NCI-H2171 (cell line): ENCODE results near the gene TRPV5.
"Not testable (repeated sequence)": the region's sequence is repeated elsewhere in the genome, so short reads cannot be mapped to it uniquely, and the experiment has no call there.

ENCODE experiments used
- DNase-seq: peaks from one replicate; lab custom pipeline; 2025; lab: John Stamatoyannopoulos, UW

Gene TRPV5

GRCh38 chr7:142933624-142934023 lies at the start of gene TRPV5:
TSS of gene TRPV5 (minus strand) at chr7:142933746. CDS start at chr7:142933459, 287 bp downstream.
- no peak for DNase-seq

GRCh38 chr7:142978402-142978801 lies 44.9 kb upstream of the TRPV5 start:
- DNase-seq, result not testable (repeated sequence)

- no peak for DNase-seq
These were observed 41.1 kb upstream of the TRPV5 start for GRCh38 chr7:142974626-142975025.

- DNase-seq, result no peak
These were observed 35.6 kb upstream of the TRPV5 start for GRCh38 chr7:142969183-142969582.

- no peak for DNase-seq
These were observed 34.7 kb upstream of the TRPV5 start for GRCh38 chr7:142968229-142968628.

- no peak for DNase-seq
These were observed 31.1 kb upstream of the TRPV5 start for GRCh38 chr7:142964502-142965246.

GRCh38 chr7:142963993-142964392 lies 30.4 kb upstream of the TRPV5 start:
- DNase-seq, result no peak

- DNase-seq, result no peak
These were observed 29.4 kb upstream of the TRPV5 start for GRCh38 chr7:142962991-142963390.

GRCh38 chr7:142961973-142962926 lies 28.7 kb upstream of the TRPV5 start, which contains the start of gene KEL:
TSS of gene KEL (minus strand) at chr7:142962363. CDS start at chr7:142962206, 157 bp downstream.
- no peak for DNase-seq

- DNase-seq, result no peak
These were observed 28.0 kb upstream of the TRPV5 start for GRCh38 chr7:142961595-142961972.

- no peak for DNase-seq
These were observed 27.5 kb upstream of the TRPV5 start for GRCh38 chr7:142960955-142961512.

GRCh38 chr7:142959202-142959601 lies 25.7 kb upstream of the TRPV5 start:
- no peak for DNase-seq

GRCh38 chr7:142957723-142958122 lies 24.2 kb upstream of the TRPV5 start:
- no peak for DNase-seq

GRCh38 chr7:142956951-142957623 lies 23.5 kb upstream of the TRPV5 start:
- no peak for DNase-seq

- DNase-seq, result no peak
These were observed 21.2 kb upstream of the TRPV5 start for GRCh38 chr7:142954680-142955268.

GRCh38 chr7:142950235-142950634 lies 16.7 kb upstream of the TRPV5 start:
- no peak for DNase-seq

- DNase-seq, result no peak
These were observed 15.1 kb upstream of the TRPV5 start for GRCh38 chr7:142948603-142949002.

GRCh38 chr7:142945001-142945400 lies 11.5 kb upstream of the TRPV5 start:
- DNase-seq, result no peak

- DNase-seq, result no peak
These were observed 10.2 kb upstream of the TRPV5 start for GRCh38 chr7:142943706-142944268.

- DNase-seq, result no peak
These were observed 9.2 kb upstream of the TRPV5 start for GRCh38 chr7:142942746-142943145.

GRCh38 chr7:142941541-142941940 lies 8.0 kb upstream of the TRPV5 start:
- DNase-seq, result no peak
